HFFc6 (cell line): ENCODE data around the gene HOXD8. TPM values are rescaled to one million over a fixed set of nuclear protein-coding genes. Genes with fewer than 3 reads are reported as not detected.

Experiments
- DNase-seq: peaks from one replicate; pipeline ENCODE4 v3.0.0-alpha.2; 2018
- H3K27ac Mint-ChIP-seq: 2 replicates; pipeline ENCODE4 v1.8.0; 2020; ENCODE audit warnings: mild to moderate bottlenecking, mixed read lengths
- H3K27me3 Mint-ChIP-seq: 2 replicates; pipeline ENCODE4 v1.8.0; 2021; ENCODE audit warnings: mild to moderate bottlenecking, moderate library complexity, mixed read lengths; ENCODE audit not compliant: insufficient read depth
- H3K36me3 Mint-ChIP-seq: 2 replicates; pipeline ENCODE4 v1.8.0; 2021; ENCODE audit warnings: low read depth, mixed read lengths
- H3K4me1 Mint-ChIP-seq: 2 replicates; pipeline ENCODE4 v1.8.0; 2020; ENCODE audit warnings: low read depth, mixed read lengths
- H3K4me3 Mint-ChIP-seq: 2 replicates; pipeline ENCODE4 v1.8.0; 2020; ENCODE audit warnings: mild to moderate bottlenecking, moderate library complexity, mixed read lengths
- H3K9me3 Mint-ChIP-seq: 2 replicates; pipeline ENCODE4 v1.8.0; 2020; ENCODE audit warnings: mild to moderate bottlenecking, mixed read lengths
- CTCF ChIP-seq: fragments of 200-600 bp; sonication (generic); IDR thresholded peaks from 2 replicates; pipeline ENCODE4 v1.5.0; 2021; ENCODE audit warnings: antibody characterized with exemption, mild to moderate bottlenecking
- total RNA-seq, 6 experiments: library from RNA; stranded (reverse); fragmentation: NEBNext Ultra II Directional; extraction: Animal tissue kit (Norgen Biotek cat#: 25700); gene quantifications; 2 replicates in 1 of 6; 3 replicates in 5 of 6; pipeline ENCODE4 v1.2.3, GENCODE V29; 2021

Gene HOXD8
- total RNA-seq, 6 experiments from 2014 or later: 2.3 to 5.1 (median 4.6) TPM

- no peaks in the 10 kb centered on the region for H3K4me1 Mint-ChIP-seq
- no peak for TF ChIP-seq CTCF
- H3K27ac Mint-ChIP-seq: no peak overlapping the region
- H3K27me3 Mint-ChIP-seq: peaks cover 62% of the 10 kb centered on the region
- DNase-seq: no peak
- no peak overlapping the region for H3K4me3 Mint-ChIP-seq
- 0 out of 2 replicates have a peak, but pooled peaks cover 3% of the 10 kb centered on the region for H3K9me3 Mint-ChIP-seq
- H3K36me3 Mint-ChIP-seq: peaks cover 5% of the 10 kb centered on the region; the same call in 1 of the 2 replicates
Observed at GRCh38 chr2:176173567-176174381, 44.3 kb downstream of the HOXD8 start.

GRCh38 chr2:176174382-176174823 is 44.9 kb downstream of the HOXD8 start:
- Mint-ChIP-seq H3K4me1 (no peaks in the 10 kb centered on the region), H3K27ac (no peak overlapping the region), H3K27me3 (peaks cover 67% of the 10 kb centered on the region), H3K4me3 (no peak overlapping the region), H3K36me3 (peaks cover 5% of the 10 kb centered on the region; the same call in 1 of the 2 replicates), H3K9me3 (0 out of 2 replicates have a peak, but pooled peaks cover 3% of the 10 kb centered on the region)
- TF ChIP-seq CTCF: no peak
- no peak for DNase-seq

- peaks cover 66% of the 10 kb centered on the region for H3K27me3 Mint-ChIP-seq
- H3K4me3 Mint-ChIP-seq: no peak overlapping the region
- H3K9me3 Mint-ChIP-seq: 0 out of 2 replicates have a peak, but pooled peaks cover 3% of the 10 kb centered on the region
- TF ChIP-seq CTCF: no peak
- H3K27ac Mint-ChIP-seq: no peak overlapping the region
- no peak for DNase-seq
- H3K4me1 Mint-ChIP-seq: no peaks in the 10 kb centered on the region
- peaks cover 5% of the 10 kb centered on the region; the same call in 1 of the 2 replicates for H3K36me3 Mint-ChIP-seq
Observed at GRCh38 chr2:176174824-176175708, 45.6 kb downstream of the HOXD8 start.

- no peak overlapping the region for H3K27ac Mint-ChIP-seq
- H3K4me3 Mint-ChIP-seq: no peak overlapping the region
- no peak for TF ChIP-seq CTCF
- DNase-seq: no peak
- no peaks in the 10 kb centered on the region for H3K4me1 Mint-ChIP-seq
- H3K36me3 Mint-ChIP-seq: peaks cover 5% of the 10 kb centered on the region; the same call in 1 of the 2 replicates
- H3K9me3 Mint-ChIP-seq: 0 out of 2 replicates have a peak, but pooled peaks cover 3% of the 10 kb centered on the region
- peaks cover 60% of the 10 kb centered on the region for H3K27me3 Mint-ChIP-seq
Observed at GRCh38 chr2:176175709-176176607, 46.5 kb downstream of the HOXD8 start.
